C4-2B (cell line): ENCODE data around the gene FLT1.

ENCODE experiments used
- CTCF ChIP-seq: fragments of 450-650 bp; conservative IDR thresholded peaks from 2 replicates; pipeline ENCODE4 v1.5.1; 2017; ENCODE audit warnings: mild to moderate bottlenecking
- ZFX ChIP-seq: fragments of 450-650 bp; IDR thresholded peaks from 2 replicates; pipeline ENCODE4 v1.6.1; 2017

- no peak for TF ChIP-seq CTCF
- TF ChIP-seq ZFX: no peak
These were observed 156.2 kb downstream of the FLT1 start for GRCh38 chr13:28338742-28339141.
